ENCODE measurements around the gene GSS. TPM values are rescaled to one million over a fixed set of nuclear protein-coding genes. Genes with fewer than 3 reads are reported as not detected.

The GSS gene
- total RNA-seq, 1 donor from 2014 or later = 47.9 TPM

DNA sequence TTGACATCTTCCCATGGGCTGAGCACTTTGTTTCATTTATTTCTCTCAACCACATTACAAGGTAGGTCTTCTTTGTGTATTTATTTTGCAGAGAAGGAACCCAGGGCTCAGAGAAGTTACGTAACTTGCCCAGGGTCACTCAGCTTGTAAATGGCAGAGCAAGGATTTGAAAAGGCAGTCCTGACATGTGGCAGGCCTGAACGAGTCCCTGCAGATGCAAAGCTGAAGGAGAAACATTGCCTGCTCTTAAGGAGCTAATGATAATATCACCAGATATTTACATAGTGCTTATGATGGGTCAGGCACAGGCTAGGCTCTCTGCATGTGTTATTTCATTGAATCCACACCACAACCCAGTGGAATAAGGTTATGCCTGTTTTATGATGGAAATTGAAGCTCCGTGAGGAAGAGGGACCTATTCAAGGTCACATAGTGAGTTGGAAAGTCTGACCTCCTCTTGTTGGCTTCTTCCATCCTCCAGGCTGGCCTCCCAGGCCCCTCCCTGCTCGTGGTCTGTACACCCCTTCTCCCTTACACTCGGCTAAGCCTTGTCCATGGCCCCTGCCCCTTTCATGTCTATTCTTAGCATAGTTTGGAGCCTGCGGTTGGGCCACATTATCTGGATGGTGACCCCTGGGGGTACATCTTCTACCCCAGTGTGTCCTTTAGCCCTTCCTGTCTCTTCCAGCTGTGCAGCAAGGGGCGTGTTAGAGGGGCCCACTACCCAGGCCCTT is 12.6 kb upstream of the GSS start:
- Histone ChIP-seq H3K27ac (no peak overlapping the region), H3K4me3 (no peak overlapping the region), H3K36me3 (no peaks in the 10 kb centered on the region), H3K4me1 (no peaks in the 10 kb centered on the region), H3K9me3 (no peaks in the 10 kb centered on the region), H3K27me3 (no peaks in the 10 kb centered on the region)
- no peak for DNase-seq (ENCODE audit: extremely low spot score in 2 of 2)
- intact Hi-C loops (cut with DNase I) = no loop called here
- TF ChIP-seq, protein P1, sequence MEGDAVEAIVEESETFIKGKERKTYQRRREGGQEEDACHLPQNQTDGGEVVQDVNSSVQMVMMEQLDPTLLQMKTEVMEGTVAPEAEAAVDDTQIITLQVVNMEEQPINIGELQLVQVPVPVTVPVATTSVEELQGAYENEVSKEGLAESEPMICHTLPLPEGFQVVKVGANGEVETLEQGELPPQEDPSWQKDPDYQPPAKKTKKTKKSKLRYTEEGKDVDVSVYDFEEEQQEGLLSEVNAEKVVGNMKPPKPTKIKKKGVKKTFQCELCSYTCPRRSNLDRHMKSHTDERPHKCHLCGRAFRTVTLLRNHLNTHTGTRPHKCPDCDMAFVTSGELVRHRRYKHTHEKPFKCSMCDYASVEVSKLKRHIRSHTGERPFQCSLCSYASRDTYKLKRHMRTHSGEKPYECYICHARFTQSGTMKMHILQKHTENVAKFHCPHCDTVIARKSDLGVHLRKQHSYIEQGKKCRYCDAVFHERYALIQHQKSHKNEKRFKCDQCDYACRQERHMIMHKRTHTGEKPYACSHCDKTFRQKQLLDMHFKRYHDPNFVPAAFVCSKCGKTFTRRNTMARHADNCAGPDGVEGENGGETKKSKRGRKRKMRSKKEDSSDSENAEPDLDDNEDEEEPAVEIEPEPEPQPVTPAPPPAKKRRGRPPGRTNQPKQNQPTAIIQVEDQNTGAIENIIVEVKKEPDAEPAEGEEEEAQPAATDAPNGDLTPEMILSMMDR (IDR thresholded peaks at IDR 0.05) = no peak
- no peak for TF ChIP-seq POLR2A (IDR thresholded peaks at IDR 0.05)
- TF ChIP-seq POLR2AphosphoS5 (IDR thresholded peaks at IDR 0.05; ENCODE audit: insufficient read depth in 1 of 2, low read depth in 1 of 2) = no peak

DNA sequence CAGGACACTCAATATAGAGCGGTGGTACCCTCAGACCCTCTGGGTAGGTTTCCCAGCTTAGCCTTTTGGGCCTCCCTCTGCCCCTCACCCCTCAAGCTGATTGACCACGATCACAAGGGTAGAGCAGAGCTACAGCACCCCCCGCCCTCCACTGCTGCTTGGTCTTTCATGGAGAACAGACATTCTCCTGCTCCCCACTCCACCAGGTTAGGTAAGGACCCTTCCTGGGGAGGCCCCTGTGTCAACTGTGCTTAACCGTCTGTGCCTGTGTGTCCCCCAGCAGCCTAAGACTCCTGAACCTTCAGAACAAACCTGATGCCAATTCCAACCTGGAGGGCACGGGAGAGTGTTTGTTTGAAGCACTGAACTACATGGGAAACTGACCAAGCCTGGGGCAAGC is 11.8 kb upstream of the GSS start:
- no peak for TF ChIP-seq POLR2A (IDR thresholded peaks at IDR 0.05)
- TF ChIP-seq, protein P1 (IDR thresholded peaks at IDR 0.05) = no peak
- TF ChIP-seq POLR2AphosphoS5 (IDR thresholded peaks at IDR 0.05; ENCODE audit: insufficient read depth in 1 of 2, low read depth in 1 of 2) = no peak

DNA sequence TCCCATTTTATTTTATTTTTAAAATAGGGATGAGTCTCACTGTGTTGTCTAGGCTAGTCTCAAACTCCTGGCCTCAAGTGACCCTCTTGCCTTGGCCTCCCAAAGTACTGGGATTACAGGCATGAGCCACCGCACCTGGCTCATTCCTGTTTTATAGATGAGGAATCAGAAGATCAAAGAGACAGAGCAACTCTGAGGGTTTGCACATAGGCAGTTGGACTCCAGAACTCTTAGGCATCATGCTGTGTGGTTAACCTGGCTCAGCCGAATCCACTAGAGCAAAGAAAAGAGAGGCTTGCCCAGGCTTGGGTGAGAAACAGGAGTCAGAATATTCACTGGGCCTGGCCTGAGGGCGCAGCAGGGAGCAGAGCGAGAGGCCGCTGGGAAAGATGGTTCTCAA is 9.4 kb upstream of the GSS start:
- H3K4me3 ChIP-seq = no peak overlapping the region
- TF ChIP-seq, protein P1 (IDR thresholded peaks at IDR 0.05) = no peak
- TF ChIP-seq POLR2A (IDR thresholded peaks at IDR 0.05) = no peak
- no peak for TF ChIP-seq POLR2AphosphoS5 (IDR thresholded peaks at IDR 0.05; ENCODE audit: insufficient read depth in 1 of 2, low read depth in 1 of 2)
- intact Hi-C loops (cut with DNase I) = no loop called here
- no peaks in the 10 kb centered on the region for H3K4me1 ChIP-seq
- H3K27me3 ChIP-seq = no peaks in the 10 kb centered on the region
- H3K36me3 ChIP-seq = no peaks in the 10 kb centered on the region
- H3K9me3 ChIP-seq = no peaks in the 10 kb centered on the region
- no peak overlapping the region for H3K27ac ChIP-seq
- no peak for DNase-seq (ENCODE audit: extremely low spot score in 2 of 2)

More for the DNA sequence above, 11.8 kb upstream of the GSS start:
- no peaks in the 10 kb centered on the region for H3K4me1 ChIP-seq
- H3K27me3 ChIP-seq = no peaks in the 10 kb centered on the region
- H3K4me3 ChIP-seq = no peak overlapping the region
- H3K27ac ChIP-seq = no peak overlapping the region
- no peaks in the 10 kb centered on the region for H3K36me3 ChIP-seq
- intact Hi-C loops (cut with DNase I) = no loop called here
- no peak for DNase-seq (ENCODE audit: extremely low spot score in 2 of 2)
- no peaks in the 10 kb centered on the region for H3K9me3 ChIP-seq

DNA sequence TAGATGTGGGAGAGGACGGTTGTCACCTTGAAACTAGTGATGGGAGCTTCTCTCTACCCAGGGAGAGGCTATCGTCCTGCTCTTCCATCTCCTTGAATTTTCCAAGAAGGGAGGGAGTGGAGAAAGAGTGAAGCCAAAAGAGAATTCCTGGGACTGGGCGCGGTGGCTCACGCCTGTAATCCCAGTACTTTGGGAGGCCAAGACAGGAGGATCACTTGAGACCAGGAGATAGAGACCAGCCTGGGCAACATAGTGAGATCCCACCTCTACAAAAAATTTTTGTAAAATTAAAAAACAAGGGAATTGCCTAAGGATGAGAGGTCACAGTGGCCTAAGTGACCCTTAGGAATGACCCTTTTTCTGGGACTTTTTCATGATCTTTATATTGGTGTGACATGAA is 8.9 kb upstream of the GSS start:
- TF ChIP-seq POLR2AphosphoS5 (IDR thresholded peaks at IDR 0.05; ENCODE audit: insufficient read depth in 1 of 2, low read depth in 1 of 2) (no peak), POLR2A (IDR thresholded peaks at IDR 0.05) (no peak)
- TF ChIP-seq, protein P1 (IDR thresholded peaks at IDR 0.05) = no peak
- no peaks in the 10 kb centered on the region for H3K27me3 ChIP-seq
- no peaks in the 10 kb centered on the region for H3K9me3 ChIP-seq
- no peak overlapping the region for H3K4me3 ChIP-seq
- no peak overlapping the region for H3K27ac ChIP-seq
- no peaks in the 10 kb centered on the region for H3K4me1 ChIP-seq
- no peak for DNase-seq (ENCODE audit: extremely low spot score in 2 of 2)
- no peaks in the 10 kb centered on the region for H3K36me3 ChIP-seq
- intact Hi-C loops (cut with DNase I) = no loop called here

DNA sequence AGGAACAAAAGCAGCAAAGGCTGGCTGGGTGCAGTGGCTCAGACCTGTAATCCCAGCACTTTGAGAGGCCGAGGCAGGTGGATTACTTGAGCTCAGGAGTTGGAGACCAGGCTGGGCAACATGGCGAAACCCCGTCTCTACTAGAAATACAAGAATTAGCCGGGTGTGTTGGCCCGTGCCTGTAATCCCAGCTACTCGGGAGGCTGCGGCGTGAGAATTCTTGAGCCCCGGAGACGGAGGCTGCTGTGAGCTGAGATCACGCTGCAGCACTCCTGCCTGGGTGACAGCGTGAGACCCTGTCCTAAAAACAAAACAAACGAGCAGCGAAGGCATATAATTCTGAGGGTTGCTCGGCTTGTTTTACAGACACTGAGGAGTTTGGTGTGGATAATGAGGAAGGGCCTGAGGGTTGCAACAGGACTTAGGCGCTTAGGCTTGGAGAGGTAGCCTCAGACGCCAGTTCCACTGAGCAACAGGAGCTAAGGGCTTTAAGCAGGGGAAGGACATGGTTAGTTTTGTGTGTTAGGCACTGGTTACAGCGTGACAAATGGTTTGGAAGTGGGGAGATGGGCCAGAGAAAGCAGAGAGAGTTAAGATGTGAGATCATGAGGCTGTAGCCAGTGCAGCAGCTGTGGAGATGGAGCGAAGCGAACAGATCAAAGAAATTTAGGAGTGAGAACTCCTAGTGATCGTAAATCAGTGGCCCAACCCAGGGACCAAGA is 1.3 kb upstream of the GSS start:
- peaks cover 17% of the 10 kb centered on the region for H3K4me1 ChIP-seq
- DNase-seq (ENCODE audit: extremely low spot score in 2 of 2) = no peak
- TF ChIP-seq POLR2AphosphoS5 (IDR thresholded peaks at IDR 0.05; ENCODE audit: insufficient read depth in 1 of 2, low read depth in 1 of 2) (no peak), POLR2A (IDR thresholded peaks at IDR 0.05) (no peak)
- TF ChIP-seq, protein P1 (IDR thresholded peaks at IDR 0.05) = no peak
- no peak overlapping the region for H3K4me3 ChIP-seq
- H3K36me3 ChIP-seq = no peaks in the 10 kb centered on the region
- intact Hi-C loops (cut with DNase I) = no loop called here
- no peaks in the 10 kb centered on the region for H3K27me3 ChIP-seq
- no peaks in the 10 kb centered on the region for H3K9me3 ChIP-seq
- H3K27ac ChIP-seq = no peak overlapping the region
